HEK293T (cell line): ENCODE data around the gene HCFC1R1.

Experiments
- ARNT ChIP-seq: fragments of 450-650 bp; IDR thresholded peaks from 2 replicates; pipeline ENCODE4 v1.6.1; 2017; ENCODE audit warnings: mild to moderate bottlenecking
- BHLHE40 ChIP-seq: fragments of 450-650 bp; IDR thresholded peaks from 2 replicates; pipeline ENCODE4 v1.6.1; 2016; ENCODE audit warnings: mild to moderate bottlenecking, moderate library complexity, borderline replicate concordance
- CTBP1 ChIP-seq: fragments of 450-650 bp; IDR thresholded peaks from 2 replicates; pipeline ENCODE4 v1.6.1; 2016; ENCODE audit warnings: borderline replicate concordance
- ELF4 ChIP-seq: fragments of 450-650 bp; IDR thresholded peaks from 2 replicates; pipeline ENCODE4 v1.6.1; 2017; ENCODE audit warnings: antibody characterized with exemption
- FOXA1 ChIP-seq: fragments of 450-650 bp; IDR thresholded peaks from 2 replicates; pipeline ENCODE4 v1.6.1; 2016; ENCODE audit warnings: mild to moderate bottlenecking
- FOXM1 ChIP-seq: fragments of 450-650 bp; IDR thresholded peaks from 2 replicates; pipeline ENCODE4 v1.6.1; 2017; ENCODE audit warnings: mild to moderate bottlenecking, borderline replicate concordance
- HDGF ChIP-seq: fragments of 450-650 bp; IDR thresholded peaks from 2 replicates; pipeline ENCODE4 v1.6.1; 2017; ENCODE audit warnings: antibody characterized with exemption, borderline replicate concordance
- SP1 ChIP-seq: fragments of 450-650 bp; IDR thresholded peaks from 2 replicates; pipeline ENCODE4 v1.6.1; 2017
- SUZ12 ChIP-seq: fragments of 450-650 bp; IDR thresholded peaks from 2 replicates; pipeline ENCODE4 v1.6.1; 2016; ENCODE audit warnings: mild to moderate bottlenecking
- TARDBP ChIP-seq: fragments of 450-650 bp; IDR thresholded peaks from 2 replicates; pipeline ENCODE4 v1.6.1; 2016

- TF ChIP-seq FOXM1: no peak
- TF ChIP-seq FOXA1: no peak
- no peak for TF ChIP-seq HDGF
- TF ChIP-seq SUZ12: no peak
- TF ChIP-seq CTBP1: no peak
- TF ChIP-seq BHLHE40: no peak
- no peak for TF ChIP-seq SP1
- TF ChIP-seq ARNT: no peak
- no peak for TF ChIP-seq ELF4
- TF ChIP-seq TARDBP: no peak
Observed at GRCh38 chr16:3026003-3026378, 2.2 kb upstream of the HCFC1R1 start.
